Sciatic nerve (tissue), 2 donors: Measurements from ENCODE around the gene BACH2. TPM values are rescaled to one million over a fixed set of nuclear protein-coding genes. Genes with fewer than 3 reads are reported as not detected.
"Not testable (repeated sequence)": the region's sequence is repeated elsewhere in the genome, so short reads cannot be mapped to it uniquely, and the experiment has no call there.

Experiments
- ATAC-seq: fragments of 200-7000 bp; cut with Tn5 transposase; one replicate; pipeline ENCODE4 v1.9.1; 2020; ENCODE audit warnings: mild to moderate bottlenecking, moderate library complexity
- DNase-seq: peaks from one replicate; pipeline ENCODE4 v3.0.0-alpha.2; 2020; ENCODE audit warnings: low spot score
- intact Hi-C: fragments of 100-400 bp; cut with DNase I; formaldehyde crosslinking; loops from one replicate; pipeline ENCODE4 v1.14.2; 2022
- microRNA-seq: library from miRNA; unstranded; fragments of <30 nt; microRNA quantifications from one replicate; pipeline ENCODE4 v1.2.0, GENCODE V29; 2020
- total RNA-seq: library from RNA; stranded (reverse); fragmentation: NEBNext Ultra II Directional; extraction: Animal tissue kit (Norgen Biotek cat#: 25700); gene quantifications from one replicate; pipeline ENCODE4 v1.2.1, GENCODE V29; 2021
- donor health status: DM: no; HTN: no; CAD: no.
- donor health status: DM: no; HTN: no; CAD: no.

BACH2 gene
- total RNA-seq, 1 donor from 2014 or later, result 25.3 TPM

- intact Hi-C loops, DNase-seq, ATAC-seq: not testable (repeated sequence)
Observed at GRCh38 chr6:89892577-89892976, 404.1 kb downstream of the BACH2 start.

GRCh38 chr6:89890845-89891528 lies 405.7 kb downstream of the BACH2 start:
- DNase-seq, ATAC-seq, intact Hi-C loops: not testable (repeated sequence)

DNA sequence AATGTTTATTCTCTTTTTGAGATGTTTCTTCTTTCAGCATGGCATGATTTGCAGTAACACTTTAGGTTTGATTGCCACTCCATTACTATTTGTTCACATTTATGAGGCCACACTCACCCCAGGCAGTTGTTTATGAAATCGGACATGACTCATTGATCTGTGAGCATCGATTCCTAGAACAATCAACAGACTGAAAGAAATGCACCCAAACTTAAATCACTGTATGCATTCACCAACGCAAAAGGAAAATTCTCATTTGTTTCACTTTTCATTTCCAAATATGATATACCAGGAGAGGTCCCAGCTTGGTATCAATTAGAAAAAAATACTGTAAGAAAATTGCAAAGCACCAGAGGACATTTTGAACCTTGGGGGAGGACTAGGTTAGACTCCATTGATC lies 407.8 kb downstream of the BACH2 start:
- ATAC-seq (no peak), DNase-seq (no peak)
- intact Hi-C loops, result no loop called here

DNA sequence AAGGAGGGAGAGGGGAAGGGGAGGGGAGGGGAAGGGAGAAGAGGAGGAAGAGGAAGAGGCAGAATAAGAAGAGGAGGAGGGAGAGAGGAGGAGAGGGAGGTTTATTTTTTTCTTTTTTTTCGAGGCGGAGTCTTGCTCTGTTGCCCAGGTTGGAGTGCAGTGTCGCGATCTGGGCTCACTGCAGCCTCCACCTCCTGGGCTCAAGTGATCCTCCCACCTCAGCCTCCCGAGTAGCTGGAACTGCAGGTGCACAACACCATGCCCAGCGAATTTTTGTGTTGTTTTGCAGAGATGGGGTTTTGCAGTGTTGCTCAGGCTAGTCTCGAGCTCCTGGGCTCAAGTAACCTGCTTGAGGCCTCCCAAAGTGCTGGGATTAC lies 408.5 kb downstream of the BACH2 start:
- intact Hi-C loops, result no loop called here
- no peak for ATAC-seq
- DNase-seq, result no peak

DNA sequence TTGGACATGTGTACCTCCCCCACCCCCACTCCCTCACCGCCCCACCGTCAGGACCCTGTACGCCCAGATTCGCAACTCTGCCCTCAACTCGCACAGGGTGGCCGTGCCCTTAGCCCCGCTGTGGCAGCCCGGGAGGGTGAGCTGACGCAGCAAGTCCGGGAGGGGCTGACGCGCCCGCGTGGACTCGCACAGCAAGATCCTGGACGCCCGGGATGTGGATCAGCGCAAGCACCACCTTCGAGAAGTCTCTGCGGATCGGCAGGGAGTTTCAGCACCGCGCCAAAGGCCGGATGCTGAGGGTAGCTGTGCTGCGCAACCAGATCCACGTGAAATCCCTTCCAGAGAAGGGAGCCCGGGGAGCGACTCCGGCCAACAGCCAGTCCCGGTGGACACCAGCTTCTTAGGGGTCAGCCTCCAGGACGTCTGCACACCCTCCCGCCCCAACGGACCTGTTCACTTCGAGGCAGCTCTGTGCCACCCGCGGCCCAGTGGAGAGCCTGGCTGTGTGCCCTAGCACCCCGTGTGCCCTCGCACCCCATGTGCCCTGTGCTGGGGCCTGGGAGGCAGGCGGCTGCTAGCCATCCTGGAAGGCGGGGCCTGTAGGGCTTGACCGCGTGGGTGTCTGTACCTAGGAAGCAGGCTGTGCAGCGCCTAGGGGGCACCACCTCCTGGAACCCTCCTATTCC lies 409.0 kb downstream of the BACH2 start:
- DNase-seq, result no peak
- intact Hi-C loops, result no loop called here
- peak; percentile 36 for ATAC-seq

GRCh38 chr6:89886378-89887120 lies 410.1 kb downstream of the BACH2 start:
- ATAC-seq (no peak), DNase-seq (no peak)
- intact Hi-C loops, result no loop called here

Small RNAs within 50 kb of the gene (microRNA-seq; reads per million reads assigned to microRNA genes)
- not detected for gene MIR4464
